ENCODE results near the gene ZFC3H1. TPM values are rescaled to one million over a fixed set of nuclear protein-coding genes. Genes with fewer than 3 reads are reported as not detected.

Gene ZFC3H1
- total RNA-seq, 1 experiment from 2014 or later: 24.4 TPM

- no peak for DNase-seq
- Histone ChIP-seq H4K91ac (ENCODE audit: insufficient read length, low read depth, low read length) (no peak overlapping the region), H3K23ac (ENCODE audit: insufficient read length, low read depth, low read length) (no peak overlapping the region), H2AK5ac (ENCODE audit: insufficient read length, low read length) (no peak overlapping the region), H2BK120ac (ENCODE audit: low read depth, low read length, poor library complexity, severe bottlenecking) (no peak overlapping the region), H4K20me1 (ENCODE audit: control insufficient read depth, insufficient read depth, insufficient read length) (no peaks in the 10 kb centered on the region), H3K27me3 (ENCODE audit: insufficient read depth, low read length) (no peaks in the 10 kb centered on the region), H2AFZ (ENCODE audit: low read length) (no peak overlapping the region), H3K79me2 (ENCODE audit: insufficient read depth, low read length) (no peaks in the 10 kb centered on the region), H3K18ac (ENCODE audit: insufficient read length, low read depth, low read length) (no peak overlapping the region), H4K5ac (ENCODE audit: insufficient read length, low read depth, low read length) (no peak overlapping the region), H3K56ac (ENCODE audit: insufficient read length, low read depth, low read length) (no peak overlapping the region), H2BK12ac (ENCODE audit: insufficient read length, low read depth, low read length) (no peak overlapping the region), H2BK15ac (ENCODE audit: low read depth, low read length) (no peak overlapping the region), H3T11ph (ENCODE audit: low read length) (no peak overlapping the region), H2BK20ac (ENCODE audit: low read depth, low read length, poor library complexity, severe bottlenecking) (no peak overlapping the region), H3K4me2 (ENCODE audit: insufficient read depth, insufficient read length, low read length) (no peak overlapping the region), H3K4me1 (ENCODE audit: insufficient read depth, low read length) (no peaks in the 10 kb centered on the region), H4K8ac (replicated peaks; ENCODE audit: insufficient read length, low read depth, low read length) (no peak overlapping the region), H3K23me2 (ENCODE audit: insufficient read length, low read depth, low read length, poor library complexity, severe bottlenecking) (no peaks in the 10 kb centered on the region), H2BK5ac (ENCODE audit: insufficient read length, low read length) (no peak overlapping the region), H3K9me3 (ENCODE audit: control insufficient read depth, low read depth, low read length) (no peaks in the 10 kb centered on the region), H3K14ac (ENCODE audit: insufficient read depth, low read length) (no peak overlapping the region), H3K27ac (ENCODE audit: insufficient read length, low read depth, low read length) (no peak overlapping the region), H3K79me1 (ENCODE audit: insufficient read depth, low read depth, low read length, poor library complexity, severe bottlenecking) (no peaks in the 10 kb centered on the region), H3K4ac (ENCODE audit: low read depth, low read length) (no peak overlapping the region), H3K9ac (ENCODE audit: extremely low read depth, insufficient read length, low read length) (no peak overlapping the region)
- peak; percentile 83 for TF ChIP-seq CTCF (conservative IDR thresholded peaks at IDR 0.05)
- peaks cover 23 to 79% (median 57%) of the 10 kb centered on the region in 3 experiments; a peak in 6 of 7 replicates for H3K36me3 Mint-ChIP-seq (ENCODE audit: insufficient read depth in 1 of 3, low read depth in 3 of 3)
- no peaks in the 10 kb centered on the region for H3K27me3 Mint-ChIP-seq (ENCODE audit: low read depth)
- no peaks in the 10 kb centered on the region for H3K4me1 Mint-ChIP-seq
- no peaks in the 10 kb centered on the region for H3K9me3 Mint-ChIP-seq
- no peak overlapping the region for H3K4me3 Mint-ChIP-seq
- H3K27ac Mint-ChIP-seq: peak overlapping the region in 1 of 3 experiments; percentile 79; a peak in 3 of 7 replicates
- no CpG with 5 or more reads among the region's 3 CpGs for WGBS (ENCODE audit: extremely low coverage, insufficient read length, low lambda C conversion rate)
Observed at GRCh38 chr12:71636704-71637115, 26.9 kb downstream of the ZFC3H1 start.
